Astrocyte (in vitro differentiated cells and primary cell): ENCODE results near the gene TRHDE.

Experiments
- EZH2 ChIP-seq: IDR thresholded peaks from 2 replicates; pipeline ENCODE4 v1.6.1; 2012; ENCODE audit warnings: mild to moderate bottlenecking, low read length, inconsistent platforms; ENCODE audit not compliant: insufficient read depth
- TF ChIP-seq, protein P1 (sequence below): IDR thresholded peaks from 2 replicates; pipeline ENCODE4 v1.5.1; 2011; ENCODE audit warnings: low read depth, mild to moderate bottlenecking, inconsistent platforms, low read length, moderate library complexity; ENCODE audit not compliant: insufficient read depth

DNA sequence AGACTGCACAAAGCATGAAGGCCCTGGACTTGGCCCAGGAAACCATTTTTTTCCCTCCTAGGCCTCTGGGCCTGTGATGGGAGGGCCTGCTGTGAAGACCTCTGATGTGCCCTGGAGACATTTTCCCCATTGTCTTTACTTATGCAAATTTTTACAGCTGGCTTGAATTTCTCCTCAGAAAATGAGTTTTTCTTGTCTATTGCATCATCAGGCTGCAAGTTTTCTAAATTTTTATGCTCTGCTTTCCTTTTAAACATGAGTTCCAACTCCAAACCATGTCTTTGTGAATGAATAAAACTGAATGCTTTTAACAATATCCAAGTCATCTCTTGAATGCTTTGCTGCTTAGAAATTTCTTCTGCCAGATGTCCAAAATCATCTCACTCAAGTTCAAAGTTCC is 43.7 kb upstream of the TRHDE start:
- TF ChIP-seq, protein P1, sequence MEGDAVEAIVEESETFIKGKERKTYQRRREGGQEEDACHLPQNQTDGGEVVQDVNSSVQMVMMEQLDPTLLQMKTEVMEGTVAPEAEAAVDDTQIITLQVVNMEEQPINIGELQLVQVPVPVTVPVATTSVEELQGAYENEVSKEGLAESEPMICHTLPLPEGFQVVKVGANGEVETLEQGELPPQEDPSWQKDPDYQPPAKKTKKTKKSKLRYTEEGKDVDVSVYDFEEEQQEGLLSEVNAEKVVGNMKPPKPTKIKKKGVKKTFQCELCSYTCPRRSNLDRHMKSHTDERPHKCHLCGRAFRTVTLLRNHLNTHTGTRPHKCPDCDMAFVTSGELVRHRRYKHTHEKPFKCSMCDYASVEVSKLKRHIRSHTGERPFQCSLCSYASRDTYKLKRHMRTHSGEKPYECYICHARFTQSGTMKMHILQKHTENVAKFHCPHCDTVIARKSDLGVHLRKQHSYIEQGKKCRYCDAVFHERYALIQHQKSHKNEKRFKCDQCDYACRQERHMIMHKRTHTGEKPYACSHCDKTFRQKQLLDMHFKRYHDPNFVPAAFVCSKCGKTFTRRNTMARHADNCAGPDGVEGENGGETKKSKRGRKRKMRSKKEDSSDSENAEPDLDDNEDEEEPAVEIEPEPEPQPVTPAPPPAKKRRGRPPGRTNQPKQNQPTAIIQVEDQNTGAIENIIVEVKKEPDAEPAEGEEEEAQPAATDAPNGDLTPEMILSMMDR = no peak
- TF ChIP-seq EZH2 = no peak
